Measurements from ENCODE around the gene TCIRG1. TPM values are rescaled to one million over a fixed set of nuclear protein-coding genes. Genes with fewer than 3 reads are reported as not detected.

TCIRG1 gene
- total RNA-seq, 2 experiments from 2014 or later = 295 TPM

- CTCF ChIA-PET = interaction anchor here (0.7 kb wide), 1 partner anchor 19 kb away, joined by 3 read pairs; no protein-coding TSS in a partner anchor
- Mint-ChIP-seq H3K27ac (no peak overlapping the region), H3K4me3 (no peak overlapping the region), H3K4me1 (no peaks in the 10 kb centered on the region), H3K27me3 (no peaks in the 10 kb centered on the region), H3K36me3 (ENCODE audit: low read depth) (no peaks in the 10 kb centered on the region), H3K9me3 (no peaks in the 10 kb centered on the region)
- no peak for DNase-seq
- POLR2A ChIA-PET = no interaction called here
These were observed 29.2 kb downstream of the TCIRG1 start for GRCh38 chr11:68067991-68068390.

GRCh38 chr11:68071281-68072048 lies 32.6 kb downstream of the TCIRG1 start:
- ChIA-PET POLR2A (interaction anchor here (0.7 kb wide), 1 partner anchor 16 kb away, joined by 3 read pairs; no protein-coding TSS in a partner anchor), CTCF (interaction anchor here (0.7 to 0.8 kb wide), 2 partner anchors 12 kb away, joined by 3 to 6 read pairs; no protein-coding TSS in a partner anchor)
- Mint-ChIP-seq H3K27me3 (no peaks in the 10 kb centered on the region), H3K4me3 (no peak overlapping the region), H3K4me1 (no peaks in the 10 kb centered on the region), H3K36me3 (ENCODE audit: low read depth) (no peaks in the 10 kb centered on the region), H3K9me3 (no peaks in the 10 kb centered on the region), H3K27ac (no peak overlapping the region)
- no peak for DNase-seq

DNA sequence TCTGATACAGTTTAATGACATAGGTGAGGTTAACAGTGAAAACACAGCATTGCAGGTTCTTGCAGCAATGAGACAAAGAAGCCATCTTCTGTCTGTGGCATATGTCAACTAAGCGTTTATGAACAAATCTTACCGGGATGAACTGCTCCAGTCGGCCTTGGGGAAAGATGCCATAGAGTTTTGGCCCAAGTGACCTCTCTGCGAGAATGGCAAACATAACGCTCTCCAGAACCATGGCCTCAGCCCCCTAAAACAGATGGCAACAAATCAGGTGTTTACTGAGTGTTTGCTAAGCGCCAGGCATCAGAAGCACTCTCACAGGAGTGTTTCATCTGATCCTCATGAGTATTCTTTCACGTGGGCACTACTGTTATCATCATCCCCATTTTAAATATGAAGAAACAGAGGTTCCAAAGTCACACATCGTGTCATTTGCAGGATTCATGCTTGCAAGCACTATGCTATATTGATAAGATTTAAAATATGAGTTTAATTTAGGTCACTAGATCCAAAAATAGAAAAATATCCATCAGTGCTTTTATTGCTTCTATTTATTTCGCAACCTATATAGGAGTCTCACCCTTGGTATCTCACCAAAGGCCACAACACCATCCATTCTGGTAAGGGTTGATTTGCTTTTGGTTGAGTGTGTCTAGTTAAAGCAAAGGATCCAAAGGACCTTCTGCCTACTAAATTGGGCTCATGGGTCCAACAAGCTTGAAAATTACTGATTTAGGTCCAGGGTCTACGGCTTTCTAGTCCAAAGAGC lies 35.9 kb downstream of the TCIRG1 start:
- H3K4me3 Mint-ChIP-seq = no peak overlapping the region
- H3K36me3 Mint-ChIP-seq (ENCODE audit: low read depth) = no peaks in the 10 kb centered on the region
- H3K9me3 Mint-ChIP-seq = no peaks in the 10 kb centered on the region
- no peak for DNase-seq
- H3K27me3 Mint-ChIP-seq = no peaks in the 10 kb centered on the region
- ChIA-PET CTCF (no interaction called here), POLR2A (no interaction called here)
- no peaks in the 10 kb centered on the region for H3K4me1 Mint-ChIP-seq
- no peak overlapping the region for H3K27ac Mint-ChIP-seq

DNA sequence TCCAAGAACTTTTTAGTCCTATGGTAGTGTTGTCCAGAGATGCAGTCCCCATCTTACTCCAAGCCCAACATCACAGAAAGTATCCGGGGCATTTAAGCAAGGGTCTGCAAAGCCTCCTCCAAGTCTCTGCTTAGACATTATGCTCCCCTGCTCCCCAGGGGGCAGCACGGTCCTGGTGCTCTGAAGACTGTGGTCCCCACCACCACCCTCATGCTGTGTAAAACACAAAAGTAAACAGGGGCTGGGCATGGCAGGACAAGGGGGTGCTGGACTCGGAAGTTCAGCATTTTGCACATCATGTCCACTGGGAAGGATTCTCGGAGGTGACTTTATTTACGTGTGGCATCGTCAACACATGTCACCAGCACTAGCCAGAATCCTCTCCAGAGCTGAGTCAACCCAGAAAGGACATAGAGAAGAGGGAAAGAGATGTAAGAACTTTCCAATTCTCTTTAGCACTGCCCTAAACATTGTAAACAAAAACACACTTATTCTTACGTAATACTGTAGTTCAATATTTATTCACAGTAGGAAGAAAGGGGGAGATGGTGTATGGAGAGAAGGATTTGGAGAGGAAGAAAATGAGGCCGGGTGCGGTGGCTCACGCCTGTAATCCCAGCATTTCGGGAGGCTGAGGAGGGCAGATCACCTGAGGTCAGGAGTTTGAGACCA lies 37.7 kb downstream of the TCIRG1 start:
- Mint-ChIP-seq H3K36me3 (ENCODE audit: low read depth) (no peaks in the 10 kb centered on the region), H3K27me3 (no peaks in the 10 kb centered on the region), H3K4me3 (no peak overlapping the region), H3K27ac (no peak overlapping the region), H3K9me3 (no peaks in the 10 kb centered on the region), H3K4me1 (no peaks in the 10 kb centered on the region)
- no peak for DNase-seq
- ChIA-PET POLR2A (no interaction called here), CTCF (no interaction called here)

GRCh38 chr11:68077617-68078582 lies 39.1 kb downstream of the TCIRG1 start:
- H3K9me3 Mint-ChIP-seq = no peaks in the 10 kb centered on the region
- no peak overlapping the region for H3K27ac Mint-ChIP-seq
- no peak for DNase-seq
- H3K27me3 Mint-ChIP-seq = no peaks in the 10 kb centered on the region
- H3K4me3 Mint-ChIP-seq = no peak overlapping the region
- no peaks in the 10 kb centered on the region for H3K4me1 Mint-ChIP-seq
- H3K36me3 Mint-ChIP-seq (ENCODE audit: low read depth) = no peaks in the 10 kb centered on the region
- ChIA-PET CTCF (interaction anchor here (1.0 to 1.1 kb wide), 2 partner anchors 20 to 180 kb away, joined by 3 to 7 read pairs; no protein-coding TSS in a partner anchor), POLR2A (interaction anchor here (0.7 kb wide), 1 partner anchor 126 kb away, joined by 3 read pairs; no protein-coding TSS in a partner anchor)

- POLR2A ChIA-PET = no interaction called here
- no peaks in the 10 kb centered on the region for H3K9me3 Mint-ChIP-seq
These were observed 42.0 kb downstream of the TCIRG1 start for GRCh38 chr11:68080860-68081259.

GRCh38 chr11:68081691-68082090 lies 42.9 kb downstream of the TCIRG1 start:
- ChIA-PET CTCF (no interaction called here), POLR2A (no interaction called here)
- Mint-ChIP-seq H3K4me1 (no peaks in the 10 kb centered on the region), H3K4me3 (no peak overlapping the region), H3K27me3 (no peaks in the 10 kb centered on the region), H3K27ac (no peak overlapping the region), H3K9me3 (no peaks in the 10 kb centered on the region), H3K36me3 (ENCODE audit: low read depth) (no peaks in the 10 kb centered on the region)
- DNase-seq = no peak

More at GRCh38 chr11:68080860-68081259, 42.0 kb downstream of the TCIRG1 start:
- DNase-seq = no peak
- no peaks in the 10 kb centered on the region for H3K4me1 Mint-ChIP-seq
- H3K27me3 Mint-ChIP-seq = no peaks in the 10 kb centered on the region
- no peaks in the 10 kb centered on the region for H3K36me3 Mint-ChIP-seq (ENCODE audit: low read depth)
- CTCF ChIA-PET = no interaction called here
- no peak overlapping the region for H3K27ac Mint-ChIP-seq
- H3K4me3 Mint-ChIP-seq = no peak overlapping the region

DNA sequence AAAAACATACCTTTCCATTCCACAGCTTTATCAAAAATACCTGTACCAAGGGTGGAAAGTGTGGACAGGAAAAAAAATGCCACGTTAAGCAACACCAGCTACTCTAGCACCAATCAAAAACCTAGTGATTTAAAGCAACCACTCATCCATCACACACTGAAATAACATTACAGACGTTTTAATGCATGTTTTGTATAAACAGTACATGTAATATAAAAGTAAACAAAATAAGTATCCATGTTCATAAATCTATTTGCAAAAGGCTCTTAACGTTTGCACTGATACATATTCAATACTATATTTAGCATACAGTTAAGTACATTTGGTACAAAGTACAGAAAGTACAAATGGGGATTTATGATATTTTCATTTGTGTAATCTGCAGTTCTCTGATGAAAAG lies 43.7 kb downstream of the TCIRG1 start:
- Mint-ChIP-seq H3K9me3 (no peaks in the 10 kb centered on the region), H3K4me1 (no peaks in the 10 kb centered on the region), H3K27ac (no peak overlapping the region), H3K36me3 (ENCODE audit: low read depth) (no peaks in the 10 kb centered on the region), H3K27me3 (no peaks in the 10 kb centered on the region), H3K4me3 (no peak overlapping the region)
- DNase-seq = no peak
- CTCF ChIA-PET = no interaction called here
- POLR2A ChIA-PET = no interaction called here

DNA sequence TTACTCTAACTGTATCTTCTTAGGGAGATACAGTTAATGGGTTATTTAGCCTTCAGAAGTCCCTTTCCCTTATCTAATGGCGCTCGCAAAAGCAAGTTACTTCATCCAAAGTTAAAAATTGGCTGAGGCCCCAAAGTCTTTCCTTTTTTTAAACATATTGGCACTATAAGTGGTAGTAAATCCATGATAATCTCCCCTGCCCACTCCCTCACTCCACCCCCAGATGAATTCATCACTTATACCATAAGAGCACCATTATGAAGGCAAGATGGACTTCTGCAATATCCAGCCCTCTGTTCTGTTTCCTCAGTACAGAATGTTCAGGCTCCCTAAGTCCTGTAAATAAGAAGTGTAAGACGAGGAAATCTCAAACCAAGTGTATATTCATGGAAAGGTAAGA lies 44.7 kb downstream of the TCIRG1 start:
- ChIA-PET CTCF (no interaction called here), POLR2A (no interaction called here)
- Mint-ChIP-seq H3K4me3 (no peak overlapping the region), H3K36me3 (ENCODE audit: low read depth) (no peaks in the 10 kb centered on the region), H3K9me3 (no peaks in the 10 kb centered on the region), H3K27me3 (no peaks in the 10 kb centered on the region), H3K27ac (no peak overlapping the region), H3K4me1 (no peaks in the 10 kb centered on the region)
- DNase-seq = no peak

DNA sequence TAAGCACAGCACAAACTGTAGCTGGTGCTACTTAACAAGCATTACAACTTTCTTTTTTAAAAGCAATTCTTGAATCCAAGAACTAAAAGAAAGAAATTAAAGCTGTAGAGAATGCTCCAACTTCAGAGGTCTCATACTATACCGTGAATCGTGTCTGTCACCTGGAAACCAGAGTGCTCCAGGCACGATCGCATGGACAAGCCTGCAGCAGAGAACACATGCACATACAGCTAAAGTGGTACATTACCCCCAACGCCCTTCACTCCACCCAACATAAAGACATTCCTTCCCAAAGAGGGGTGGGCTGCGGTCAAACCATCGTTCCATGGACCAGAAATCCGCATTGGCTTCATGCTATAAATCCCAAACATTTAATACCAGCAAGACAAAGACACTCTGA lies 50.9 kb downstream of the TCIRG1 start:
- no peaks in the 10 kb centered on the region for H3K36me3 Mint-ChIP-seq (ENCODE audit: low read depth)
- DNase-seq = no peak
- ChIA-PET CTCF (no interaction called here), POLR2A (interaction anchor here (2.4 kb wide), 1 partner anchor 10 kb away, joined by 6 read pairs; no protein-coding TSS in a partner anchor)
- no peaks in the 10 kb centered on the region for H3K9me3 Mint-ChIP-seq
- H3K4me3 Mint-ChIP-seq = no peak overlapping the region
- H3K4me1 Mint-ChIP-seq = no peaks in the 10 kb centered on the region
- H3K27me3 Mint-ChIP-seq = peaks cover 2% of the 10 kb centered on the region
- no peak overlapping the region for H3K27ac Mint-ChIP-seq

- Mint-ChIP-seq H3K27me3 (peaks cover 2% of the 10 kb centered on the region), H3K4me1 (no peaks in the 10 kb centered on the region), H3K9me3 (no peaks in the 10 kb centered on the region), H3K27ac (no peak overlapping the region), H3K4me3 (no peak overlapping the region), H3K36me3 (ENCODE audit: low read depth) (no peaks in the 10 kb centered on the region)
- CTCF ChIA-PET = no interaction called here
- DNase-seq = no peak
- POLR2A ChIA-PET = interaction anchor here (2.4 kb wide), 1 partner anchor 9 kb away, joined by 6 read pairs; no protein-coding TSS in a partner anchor
These were observed 51.5 kb downstream of the TCIRG1 start for GRCh38 chr11:68090287-68090686.

DNA sequence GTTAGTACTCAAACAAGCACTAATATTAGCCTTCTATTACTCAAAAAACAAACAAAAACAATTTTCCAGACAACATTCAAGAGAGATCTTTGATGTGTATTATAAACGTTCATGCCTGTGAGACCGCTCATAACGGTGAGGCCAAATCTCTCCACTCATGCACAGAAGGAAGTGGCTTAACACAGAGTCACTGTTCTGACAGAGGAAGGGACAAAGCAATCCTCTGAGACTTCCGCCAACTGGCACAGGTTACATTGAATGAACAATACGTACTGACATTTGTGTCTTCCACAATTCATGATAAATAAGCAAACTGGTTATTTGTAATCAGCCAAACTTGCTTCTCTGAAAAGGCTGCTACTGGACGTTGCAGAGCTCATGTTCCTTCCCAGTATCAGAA lies 51.9 kb downstream of the TCIRG1 start:
- no peak for DNase-seq
- Mint-ChIP-seq H3K36me3 (ENCODE audit: low read depth) (no peaks in the 10 kb centered on the region), H3K27me3 (peaks cover 2% of the 10 kb centered on the region), H3K27ac (no peak overlapping the region), H3K9me3 (no peaks in the 10 kb centered on the region), H3K4me1 (no peaks in the 10 kb centered on the region), H3K4me3 (no peak overlapping the region)
- CTCF ChIA-PET = no interaction called here
- POLR2A ChIA-PET = no interaction called here
